T-helper 1 cell treated with Interleukin-12 subunit alpha and Interleukin-12 subunit beta and Interleukin-4 antibody, amounts not matched to agents 30 μg/mL and 1 μg/mL, for 36 hours (primary cell): Measurements from ENCODE around the gene C11orf54.

Experiments used
- H3K27ac Mint-ChIP-seq: one replicate; pipeline ENCODE4 v1.8.0; 2021; ENCODE audit warnings: mild to moderate bottlenecking, mixed read lengths
- H3K27me3 Mint-ChIP-seq: one replicate; pipeline ENCODE4 v1.8.0; 2021; ENCODE audit warnings: low read depth, mixed read lengths
- H3K36me3 Mint-ChIP-seq: one replicate; pipeline ENCODE4 v1.8.0; 2021; ENCODE audit warnings: low read depth, mixed read lengths
- H3K4me1 Mint-ChIP-seq: one replicate; pipeline ENCODE4 v1.8.0; 2021; ENCODE audit warnings: low read depth, mixed read lengths
- H3K4me3 Mint-ChIP-seq: one replicate; pipeline ENCODE4 v1.8.0; 2021; ENCODE audit warnings: mild to moderate bottlenecking, moderate library complexity, mixed read lengths
- H3K9me3 Mint-ChIP-seq: one replicate; pipeline ENCODE4 v1.8.0; 2021; ENCODE audit warnings: mixed read lengths

Gene C11orf54

GRCh38 chr11:93741094-93741881 lies at the start of gene C11orf54, which contains the start of gene TAF1D:
TSS of gene C11orf54 (plus strand) at chr11:93741672. CDS start at chr11:93747394, 5,722 bp downstream.
TSS of gene TAF1D (minus strand) at chr11:93741495. CDS start at chr11:93739304, 2,191 bp downstream.
- peaks cover 54% of the 10 kb centered on the region for H3K36me3 Mint-ChIP-seq
- H3K9me3 Mint-ChIP-seq, result no peaks in the 10 kb centered on the region
- H3K4me1 Mint-ChIP-seq, result peaks cover 47% of the 10 kb centered on the region
- peak within 1 kb of the TSS; percentile 100 for H3K4me3 Mint-ChIP-seq
- peak within 1 kb of the TSS; percentile 100 for H3K27ac Mint-ChIP-seq
- H3K27me3 Mint-ChIP-seq, result no peaks in the 10 kb centered on the region

GRCh38 chr11:93694109-93694508 lies 47.4 kb upstream of the C11orf54 start:
- Mint-ChIP-seq H3K27ac (no peak overlapping the region), H3K4me1 (peaks cover 8% of the 10 kb centered on the region), H3K27me3 (no peaks in the 10 kb centered on the region), H3K4me3 (no peak overlapping the region), H3K9me3 (no peaks in the 10 kb centered on the region), H3K36me3 (peaks cover 55% of the 10 kb centered on the region)

GRCh38 chr11:93694557-93694956 lies 46.9 kb upstream of the C11orf54 start:
- H3K27ac Mint-ChIP-seq, result no peak overlapping the region
- H3K9me3 Mint-ChIP-seq, result no peaks in the 10 kb centered on the region
- H3K27me3 Mint-ChIP-seq, result no peaks in the 10 kb centered on the region
- H3K36me3 Mint-ChIP-seq, result peaks cover 55% of the 10 kb centered on the region
- no peak overlapping the region for H3K4me3 Mint-ChIP-seq
- H3K4me1 Mint-ChIP-seq, result peaks cover 6% of the 10 kb centered on the region

- Mint-ChIP-seq H3K4me1 (peaks cover 6% of the 10 kb centered on the region), H3K27ac (no peak overlapping the region), H3K4me3 (no peak overlapping the region), H3K27me3 (no peaks in the 10 kb centered on the region), H3K36me3 (peaks cover 61% of the 10 kb centered on the region), H3K9me3 (no peaks in the 10 kb centered on the region)
These were observed 43.9 kb upstream of the C11orf54 start for GRCh38 chr11:93697611-93698010.

- H3K4me3 Mint-ChIP-seq, result no peak overlapping the region
- H3K36me3 Mint-ChIP-seq, result peaks cover 59% of the 10 kb centered on the region
- no peak overlapping the region for H3K27ac Mint-ChIP-seq
- no peaks in the 10 kb centered on the region for H3K27me3 Mint-ChIP-seq
- H3K9me3 Mint-ChIP-seq, result no peaks in the 10 kb centered on the region
- peaks cover 6% of the 10 kb centered on the region for H3K4me1 Mint-ChIP-seq
These were observed 40.6 kb upstream of the C11orf54 start for GRCh38 chr11:93700830-93701229.

- peaks cover 6% of the 10 kb centered on the region for H3K4me1 Mint-ChIP-seq
- peaks cover 53% of the 10 kb centered on the region for H3K36me3 Mint-ChIP-seq
- H3K4me3 Mint-ChIP-seq, result no peak overlapping the region
- peaks cover 11% of the 10 kb centered on the region for H3K9me3 Mint-ChIP-seq
- H3K27ac Mint-ChIP-seq, result no peak overlapping the region
- no peaks in the 10 kb centered on the region for H3K27me3 Mint-ChIP-seq
These were observed 37.2 kb upstream of the C11orf54 start for GRCh38 chr11:93704237-93704636.

- H3K4me3 Mint-ChIP-seq, result no peak overlapping the region
- H3K9me3 Mint-ChIP-seq, result peaks cover 38% of the 10 kb centered on the region
- peak overlapping the region; percentile 3 for H3K27ac Mint-ChIP-seq
- peaks cover 75% of the 10 kb centered on the region for H3K36me3 Mint-ChIP-seq
- peaks cover 12% of the 10 kb centered on the region for H3K4me1 Mint-ChIP-seq
- H3K27me3 Mint-ChIP-seq, result no peaks in the 10 kb centered on the region
These were observed 31.2 kb upstream of the C11orf54 start for GRCh38 chr11:93710239-93710638.

GRCh38 chr11:93712678-93713077 lies 28.8 kb upstream of the C11orf54 start:
- H3K27ac Mint-ChIP-seq, result no peak overlapping the region
- H3K27me3 Mint-ChIP-seq, result no peaks in the 10 kb centered on the region
- peaks cover 74% of the 10 kb centered on the region for H3K36me3 Mint-ChIP-seq
- H3K9me3 Mint-ChIP-seq, result peaks cover 38% of the 10 kb centered on the region
- H3K4me1 Mint-ChIP-seq, result peaks cover 19% of the 10 kb centered on the region
- no peak overlapping the region for H3K4me3 Mint-ChIP-seq

- H3K4me1 Mint-ChIP-seq, result peaks cover 33% of the 10 kb centered on the region
- peaks cover 10% of the 10 kb centered on the region for H3K9me3 Mint-ChIP-seq
- no peaks in the 10 kb centered on the region for H3K27me3 Mint-ChIP-seq
- H3K4me3 Mint-ChIP-seq, result no peak overlapping the region
- H3K36me3 Mint-ChIP-seq, result peaks cover 56% of the 10 kb centered on the region
- peak overlapping the region; percentile 50 for H3K27ac Mint-ChIP-seq
These were observed 25.6 kb upstream of the C11orf54 start for GRCh38 chr11:93715797-93716396.

GRCh38 chr11:93717501-93717900 lies 24.0 kb upstream of the C11orf54 start:
- H3K27me3 Mint-ChIP-seq, result no peaks in the 10 kb centered on the region
- no peak overlapping the region for H3K4me3 Mint-ChIP-seq

GRCh38 chr11:93718057-93718563 lies 23.4 kb upstream of the C11orf54 start:
- peaks cover 56% of the 10 kb centered on the region for H3K36me3 Mint-ChIP-seq
- peak overlapping the region; percentile 18 for H3K4me3 Mint-ChIP-seq
- H3K27ac Mint-ChIP-seq, result peak overlapping the region; percentile 52
- no peaks in the 10 kb centered on the region for H3K9me3 Mint-ChIP-seq
- peaks cover 29% of the 10 kb centered on the region for H3K4me1 Mint-ChIP-seq
- no peaks in the 10 kb centered on the region for H3K27me3 Mint-ChIP-seq

More at GRCh38 chr11:93717501-93717900, 24.0 kb upstream of the C11orf54 start:
- Mint-ChIP-seq H3K4me1 (peaks cover 32% of the 10 kb centered on the region), H3K27ac (peak overlapping the region; percentile 67), H3K9me3 (peaks cover 4% of the 10 kb centered on the region), H3K36me3 (peaks cover 58% of the 10 kb centered on the region)

GRCh38 chr11:93719310-93719709 lies 22.2 kb upstream of the C11orf54 start:
- no peaks in the 10 kb centered on the region for H3K9me3 Mint-ChIP-seq
- H3K27ac Mint-ChIP-seq, result peak overlapping the region; percentile 26
- H3K36me3 Mint-ChIP-seq, result peaks cover 53% of the 10 kb centered on the region
- H3K27me3 Mint-ChIP-seq, result no peaks in the 10 kb centered on the region
- no peak overlapping the region for H3K4me3 Mint-ChIP-seq
- peaks cover 23% of the 10 kb centered on the region for H3K4me1 Mint-ChIP-seq

- Mint-ChIP-seq H3K27ac (no peak overlapping the region), H3K27me3 (no peaks in the 10 kb centered on the region), H3K4me1 (peaks cover 22% of the 10 kb centered on the region), H3K4me3 (no peak overlapping the region), H3K9me3 (no peaks in the 10 kb centered on the region), H3K36me3 (peaks cover 48% of the 10 kb centered on the region)
These were observed 20.9 kb upstream of the C11orf54 start for GRCh38 chr11:93720522-93720921.

GRCh38 chr11:93724089-93724488 lies 17.4 kb upstream of the C11orf54 start:
- Mint-ChIP-seq H3K4me1 (peaks cover 8% of the 10 kb centered on the region), H3K27ac (no peak overlapping the region), H3K9me3 (no peaks in the 10 kb centered on the region), H3K36me3 (peaks cover 49% of the 10 kb centered on the region), H3K4me3 (no peak overlapping the region), H3K27me3 (no peaks in the 10 kb centered on the region)
